22Rv1 (cell line): ENCODE measurements around the gene CD5L.

Experiments
- CTCF ChIP-seq: fragments of 450-650 bp; IDR thresholded peaks from 2 replicates; pipeline ENCODE4 v1.5.1; 2017; ENCODE audit warnings: mild to moderate bottlenecking
- ZFX ChIP-seq: fragments of 450-650 bp; IDR thresholded peaks from 2 replicates; pipeline ENCODE4 v1.6.1; 2017; ENCODE audit warnings: antibody characterized with exemption, borderline replicate concordance

- TF ChIP-seq CTCF (no peak), ZFX (no peak)
Measured at GRCh38 chr1:157830887-157831286, 10.7 kb downstream of the CD5L start.
